Activated B cell treated with CpG ODN at 0.5 μM for 24 hours (primary cell): Measurements from ENCODE around the gene NPHP4. TPM values are rescaled to one million over a fixed set of nuclear protein-coding genes. Genes with fewer than 3 reads are reported as not detected.

Experiments
- ATAC-seq: fragments of 200-7000 bp; cut with Tn5 transposase; one replicate; pipeline ENCODE4 v1.10.0; 2021; ENCODE audit warnings: low read depth, mild to moderate bottlenecking, moderate library complexity
- CTCF ChIA-PET: fragments of 350-600 bp; sonication (Branson Sonifier 250); formaldehyde crosslinking; loops from one replicate; lab custom pipeline; 2021; ENCODE audit warnings: antibody characterized with exemption; lab: Charles Lee
- POLR2A ChIA-PET: fragments of 350-600 bp; sonication (Branson Sonifier 250); formaldehyde crosslinking; loops from one replicate; lab custom pipeline; 2021; ENCODE audit warnings: antibody characterized with exemption; lab: Charles Lee
- DNase-seq: peaks from one replicate; pipeline ENCODE4 v3.0.0; 2022
- H3K27ac Mint-ChIP-seq: one replicate; pipeline ENCODE4 v1.8.0; 2020; ENCODE audit warnings: mixed read lengths
- H3K27me3 Mint-ChIP-seq: one replicate; pipeline ENCODE4 v1.8.0; 2021; ENCODE audit warnings: mixed read lengths
- H3K36me3 Mint-ChIP-seq: one replicate; pipeline ENCODE4 v1.8.0; 2021; ENCODE audit warnings: low read depth, mixed read lengths
- H3K4me1 Mint-ChIP-seq: one replicate; pipeline ENCODE4 v1.8.0; 2021; ENCODE audit warnings: mixed read lengths
- H3K4me3 Mint-ChIP-seq: one replicate; pipeline ENCODE4 v1.8.0; 2020; ENCODE audit warnings: mild to moderate bottlenecking, mixed read lengths
- H3K9me3 Mint-ChIP-seq: one replicate; pipeline ENCODE4 v1.8.0; 2020; ENCODE audit warnings: mixed read lengths
- CTCF ChIP-seq: fragments of 200-600 bp; IDR thresholded peaks from one replicate; pipeline ENCODE4 v1.8.0; 2022; ENCODE audit warnings: antibody characterized with exemption, mild to moderate bottlenecking
- intact Hi-C: fragments of 100-400 bp; cut with micrococcal nuclease; formaldehyde crosslinking; loops from one replicate; pipeline ENCODE4 v1.15.1; 2024
- total RNA-seq: library from RNA; stranded (reverse); gene quantifications from 2 replicates; pipeline ENCODE4 v1.2.3, GENCODE V29; 2022

Gene NPHP4
- total RNA-seq, 1 donor from 2014 or later, result 8.0 TPM

GRCh38 chr1:5879421-5879820, 112.8 kb downstream of the NPHP4 start:
- Mint-ChIP-seq H3K36me3 (peaks cover 31% of the 10 kb centered on the region), H3K27ac (no peak overlapping the region), H3K27me3 (no peaks in the 10 kb centered on the region), H3K4me3 (no peak overlapping the region), H3K9me3 (peaks cover 11% of the 10 kb centered on the region), H3K4me1 (no peaks in the 10 kb centered on the region)
- DNase-seq (no peak), ATAC-seq (no peak)
- CTCF ChIA-PET, result no interaction called here
- intact Hi-C loops, result no loop called here
- TF ChIP-seq CTCF, result no peak
- POLR2A ChIA-PET, result interaction anchor here (0.6 kb wide), 1 partner anchor 822 kb away, joined by 6 read pairs; the partner anchor contains the start of gene DNAJC11

GRCh38 chr1:5878971-5879370, 113.3 kb downstream of the NPHP4 start:
- peaks cover 33% of the 10 kb centered on the region for H3K36me3 Mint-ChIP-seq
- intact Hi-C loops, result no loop called here
- CTCF ChIA-PET, result no interaction called here
- POLR2A ChIA-PET, result interaction anchor here (0.6 kb wide), 1 partner anchor 823 kb away, joined by 6 read pairs; the partner anchor contains the start of gene DNAJC11
- H3K27me3 Mint-ChIP-seq, result no peaks in the 10 kb centered on the region
- ATAC-seq, result no peak
- no peaks in the 10 kb centered on the region for H3K4me1 Mint-ChIP-seq
- DNase-seq, result no peak
- peaks cover 11% of the 10 kb centered on the region for H3K9me3 Mint-ChIP-seq
- no peak overlapping the region for H3K4me3 Mint-ChIP-seq
- no peak for TF ChIP-seq CTCF
- H3K27ac Mint-ChIP-seq, result no peak overlapping the region

- Mint-ChIP-seq H3K4me1 (no peaks in the 10 kb centered on the region), H3K36me3 (peaks cover 32% of the 10 kb centered on the region), H3K9me3 (peaks cover 11% of the 10 kb centered on the region), H3K4me3 (no peak overlapping the region), H3K27ac (no peak overlapping the region), H3K27me3 (no peaks in the 10 kb centered on the region)
- DNase-seq, result no peak
- ChIA-PET CTCF (no interaction called here), POLR2A (no interaction called here)
- intact Hi-C loops, result no loop called here
- no peak for TF ChIP-seq CTCF
- ATAC-seq, result no peak
These were observed 114.3 kb downstream of the NPHP4 start for GRCh38 chr1:5877683-5878530.

GRCh38 chr1:5877001-5877400, 115.2 kb downstream of the NPHP4 start:
- H3K9me3 Mint-ChIP-seq, result peaks cover 11% of the 10 kb centered on the region
- no peaks in the 10 kb centered on the region for H3K27me3 Mint-ChIP-seq
- DNase-seq (no peak), ATAC-seq (no peak)
- no peak overlapping the region for H3K4me3 Mint-ChIP-seq
- POLR2A ChIA-PET, result no interaction called here
- intact Hi-C loops, result no loop called here
- CTCF ChIA-PET, result no interaction called here
- peaks cover 26% of the 10 kb centered on the region for H3K36me3 Mint-ChIP-seq
- H3K27ac Mint-ChIP-seq, result no peak overlapping the region
- no peaks in the 10 kb centered on the region for H3K4me1 Mint-ChIP-seq
- TF ChIP-seq CTCF, result no peak

GRCh38 chr1:5876094-5876650, 116.1 kb downstream of the NPHP4 start:
- CTCF ChIA-PET, result no interaction called here
- H3K4me1 Mint-ChIP-seq, result no peaks in the 10 kb centered on the region
- H3K27me3 Mint-ChIP-seq, result no peaks in the 10 kb centered on the region
- H3K9me3 Mint-ChIP-seq, result peaks cover 11% of the 10 kb centered on the region
- no peak overlapping the region for H3K4me3 Mint-ChIP-seq
- POLR2A ChIA-PET, result no interaction called here
- no peak for ATAC-seq
- intact Hi-C loops, result no loop called here
- peaks cover 26% of the 10 kb centered on the region for H3K36me3 Mint-ChIP-seq
- DNase-seq, result no peak
- H3K27ac Mint-ChIP-seq, result no peak overlapping the region
- TF ChIP-seq CTCF, result no peak
